GM21529 (cell line): Measurements from ENCODE around the gene SCIN.
"Not testable (repeated sequence)": the region's sequence is repeated elsewhere in the genome, so short reads cannot be mapped to it uniquely, and the experiment has no call there.

Source experiments
- ATAC-seq: cut with Tn5 transposase; IDR thresholded peaks from one replicate; pipeline ENCODE4 v1.9.1; 2021; ENCODE audit not compliant: unreplicated experiment

Gene SCIN

DNA sequence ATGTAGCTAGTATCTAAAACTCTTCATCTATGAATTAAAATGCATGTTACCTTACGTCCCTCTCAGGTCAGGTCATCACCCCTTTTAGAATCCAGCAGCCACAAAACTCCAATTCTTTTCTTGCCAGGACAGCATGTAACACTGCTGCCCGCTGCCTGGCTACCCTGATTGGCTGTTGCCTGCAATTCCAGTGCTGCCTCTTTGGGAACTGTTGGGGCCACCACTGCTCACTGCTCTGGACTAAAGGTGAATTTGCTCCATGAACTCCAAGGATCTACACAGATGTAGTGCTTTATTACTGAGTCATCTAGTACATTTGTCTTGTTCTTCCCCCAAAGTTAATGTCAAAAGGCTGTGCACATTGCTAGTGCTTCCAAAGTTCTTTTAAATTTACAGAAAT lies 40.4 kb downstream of the SCIN start:
- ATAC-seq = no peak

DNA sequence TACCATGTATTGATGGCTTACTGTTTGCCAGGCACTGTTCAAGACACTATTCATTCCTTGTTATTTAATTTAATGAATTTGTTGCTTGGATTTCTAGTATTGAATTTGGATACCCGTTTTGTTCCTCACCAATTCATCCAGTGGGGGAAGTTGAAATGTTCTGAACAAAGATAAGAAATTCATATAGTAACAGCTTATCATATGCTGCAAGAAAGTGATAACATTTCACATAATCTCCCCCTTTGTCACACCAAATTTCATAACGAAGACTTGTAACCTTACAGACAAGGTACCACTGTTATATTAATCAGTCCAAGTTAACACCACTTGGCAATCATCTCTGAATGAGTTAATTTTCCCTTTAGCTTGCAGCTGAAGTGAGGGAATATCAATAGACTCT lies 42.1 kb downstream of the SCIN start:
- no peak for ATAC-seq

DNA sequence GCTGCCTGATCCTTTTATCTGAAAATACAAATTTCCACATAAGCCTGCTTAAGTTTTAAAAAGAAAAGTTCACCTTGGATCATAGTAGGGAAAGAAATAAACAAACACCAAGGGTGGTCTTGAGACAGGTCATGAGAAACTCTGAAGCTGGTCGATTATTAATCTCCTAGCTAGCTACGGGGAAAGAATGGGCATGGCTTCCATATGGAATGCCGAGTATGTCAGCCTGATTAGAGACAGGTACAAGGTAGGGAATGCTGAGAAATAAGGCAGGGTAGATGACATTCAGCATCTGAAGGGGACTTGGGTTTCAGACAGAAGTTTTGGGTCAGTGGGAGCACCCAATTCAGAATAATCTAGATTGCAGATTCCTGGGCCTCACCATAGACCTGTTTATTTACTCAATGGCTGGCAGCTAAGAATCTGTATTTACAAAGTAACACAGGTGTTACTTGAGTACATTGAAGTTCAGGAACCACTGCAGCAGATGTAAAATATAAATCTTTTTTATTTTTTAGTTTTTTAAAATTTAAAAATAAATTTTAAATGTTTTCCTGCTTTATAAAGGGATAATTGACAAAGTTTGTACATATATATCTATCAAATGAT lies 49.0 kb downstream of the SCIN start:
- ATAC-seq = no peak

- no peak for ATAC-seq
Measured at GRCh38 chr7:12620371-12620770, 49.9 kb downstream of the SCIN start.

DNA sequence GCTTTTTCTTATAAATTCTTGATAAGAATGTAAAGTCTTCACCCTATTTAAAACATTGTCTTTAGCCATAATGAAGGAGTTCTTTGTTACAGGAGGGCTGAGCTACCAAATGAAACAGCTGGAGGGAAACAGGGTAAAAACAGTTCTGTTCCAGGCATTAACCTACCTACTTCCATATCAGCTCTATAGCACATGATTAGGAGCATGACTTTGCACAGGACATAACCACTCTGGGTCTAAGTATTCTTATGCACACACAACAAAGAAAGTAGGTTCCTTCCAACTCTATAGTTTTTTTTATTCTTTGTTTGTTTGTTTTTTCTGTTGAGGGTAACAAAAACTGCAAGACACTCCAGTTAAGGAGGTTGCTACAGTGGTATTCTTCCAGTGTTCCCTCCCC lies 52.7 kb downstream of the SCIN start:
- ATAC-seq = no peak

DNA sequence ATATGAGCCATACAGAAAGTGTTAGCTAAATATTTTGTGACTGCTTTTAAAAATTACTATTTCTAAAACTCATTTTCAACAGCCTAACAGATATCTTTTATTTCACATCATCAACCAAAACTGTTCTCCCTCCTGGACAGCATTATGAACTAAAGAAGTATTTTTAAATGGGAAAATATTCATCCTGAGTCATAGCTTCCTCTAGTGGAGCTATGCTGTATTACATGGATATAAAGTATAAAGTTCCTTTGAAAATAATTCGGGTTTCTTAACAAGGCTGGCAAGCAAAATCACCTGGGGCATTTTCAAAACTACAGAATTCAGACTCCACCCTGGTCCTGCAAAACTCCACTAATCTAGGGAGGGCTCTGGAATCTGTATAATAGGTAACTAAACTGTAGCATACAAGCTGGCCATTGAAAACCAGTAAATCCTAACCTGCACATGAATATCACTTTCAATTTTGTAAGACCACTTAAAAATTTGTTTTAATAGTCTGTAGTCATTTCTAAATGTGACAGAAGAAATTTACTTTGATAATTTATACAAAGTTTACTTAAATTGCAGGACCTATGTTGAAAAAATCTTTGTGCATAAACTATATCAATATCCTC lies 53.5 kb downstream of the SCIN start:
- peak; percentile 68 for ATAC-seq

- no peak for ATAC-seq
Measured at GRCh38 chr7:12625836-12626235, 55.3 kb downstream of the SCIN start.

DNA sequence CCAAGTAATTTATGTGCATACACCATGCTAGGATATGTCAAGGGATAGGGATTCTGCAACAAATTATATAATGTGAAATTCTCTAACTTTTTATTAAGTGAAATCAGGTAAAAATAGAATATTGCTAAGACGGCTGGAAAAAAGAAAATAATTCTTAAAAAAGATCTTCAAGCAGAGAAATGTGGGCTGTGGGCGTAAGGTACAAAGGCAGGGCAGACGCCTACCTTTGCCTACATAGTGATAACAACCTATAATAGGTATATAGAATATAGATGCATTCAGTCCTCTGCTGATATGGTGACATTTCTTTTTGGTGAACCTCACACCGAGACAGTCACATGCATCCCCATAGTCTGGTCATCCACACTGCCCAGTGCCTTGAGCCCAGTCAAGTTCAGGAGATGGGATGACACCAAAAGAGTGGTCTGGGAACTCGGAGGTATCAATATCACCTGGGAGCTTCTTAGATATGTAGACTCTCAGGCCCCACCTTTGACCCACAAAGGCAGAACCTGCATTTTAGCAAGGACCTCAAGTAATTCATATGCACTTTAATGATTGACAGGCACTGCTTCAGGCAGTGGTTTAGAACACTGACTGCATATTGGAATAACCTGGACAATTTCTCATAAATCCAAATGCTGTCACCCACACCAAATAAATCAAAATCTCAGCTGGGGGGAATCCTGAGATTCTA lies 59.4 kb downstream of the SCIN start:
- ATAC-seq = no peak

DNA sequence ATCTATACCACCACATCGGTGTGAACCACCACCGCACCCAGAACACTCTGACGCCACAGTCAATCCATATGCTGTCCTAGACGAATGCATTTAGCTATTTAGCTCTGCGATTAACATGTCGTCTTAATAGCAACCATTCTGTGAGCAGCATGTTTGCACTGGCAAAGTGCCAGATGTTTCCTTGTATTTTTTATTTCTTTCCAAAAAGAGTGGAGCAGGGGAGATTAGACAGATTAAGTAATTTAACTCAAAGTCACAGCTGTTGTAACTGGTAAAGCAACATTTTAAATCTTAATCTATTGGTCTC lies 59.9 kb downstream of the SCIN start:
- ATAC-seq = no peak

DNA sequence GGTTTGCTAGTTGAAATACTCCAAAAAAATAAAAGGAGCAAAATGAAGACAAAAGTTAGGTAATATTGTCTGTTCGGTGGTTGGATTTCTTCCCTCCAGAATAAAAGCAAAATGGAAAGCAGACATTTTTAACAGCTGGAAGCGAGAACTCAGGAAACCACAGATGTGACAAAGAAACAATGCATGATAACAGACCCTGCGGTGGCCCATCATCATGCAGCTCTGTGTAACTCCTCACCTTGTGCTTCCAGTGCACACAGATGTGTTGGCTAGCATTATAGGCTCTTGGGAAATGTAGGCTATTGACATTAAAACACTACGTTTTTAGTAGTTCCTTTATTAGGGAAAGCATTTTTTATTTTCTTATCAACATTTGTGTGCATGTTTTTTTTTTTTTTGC lies 63.1 kb downstream of the SCIN start:
- no peak for ATAC-seq

DNA sequence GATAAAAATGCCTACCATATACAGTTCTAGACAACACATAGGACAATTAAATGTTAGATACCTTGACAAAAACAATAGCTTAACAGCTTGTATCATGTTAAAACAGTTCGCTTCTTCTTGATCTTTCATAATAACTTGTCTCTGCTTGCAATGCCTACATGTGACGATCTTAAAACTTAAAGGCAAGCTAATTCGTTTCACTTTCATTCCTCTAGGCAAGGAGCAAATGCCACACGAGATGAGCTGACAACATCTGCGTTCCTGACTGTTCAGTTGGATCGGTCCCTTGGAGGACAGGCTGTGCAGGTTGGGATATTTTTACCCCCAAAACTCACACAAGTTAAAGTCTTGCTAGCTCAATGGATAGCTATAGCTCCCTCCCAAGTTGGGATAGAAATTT lies 65.3 kb downstream of the SCIN start:
- ATAC-seq = peak; percentile 77

DNA sequence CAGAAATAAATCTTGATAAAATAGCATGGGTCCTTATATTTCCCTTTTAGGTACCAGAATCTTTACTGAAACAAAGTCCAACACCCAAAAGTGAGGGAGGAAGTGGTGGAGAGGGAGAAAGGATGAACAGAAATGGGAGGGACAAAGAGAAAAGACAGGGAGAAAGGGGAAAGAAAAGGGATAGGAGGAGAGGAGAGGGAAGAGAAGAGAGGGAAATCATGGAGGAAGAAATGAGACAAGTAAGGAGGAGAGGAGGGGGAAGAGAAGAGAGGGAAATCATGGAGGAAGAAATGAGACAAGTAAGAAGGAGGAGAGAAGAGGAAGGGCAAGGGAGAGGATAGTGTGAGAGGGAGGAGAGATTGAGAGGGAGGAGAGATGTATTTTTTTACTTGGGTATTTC lies 66.8 kb downstream of the SCIN start:
- no peak for ATAC-seq

DNA sequence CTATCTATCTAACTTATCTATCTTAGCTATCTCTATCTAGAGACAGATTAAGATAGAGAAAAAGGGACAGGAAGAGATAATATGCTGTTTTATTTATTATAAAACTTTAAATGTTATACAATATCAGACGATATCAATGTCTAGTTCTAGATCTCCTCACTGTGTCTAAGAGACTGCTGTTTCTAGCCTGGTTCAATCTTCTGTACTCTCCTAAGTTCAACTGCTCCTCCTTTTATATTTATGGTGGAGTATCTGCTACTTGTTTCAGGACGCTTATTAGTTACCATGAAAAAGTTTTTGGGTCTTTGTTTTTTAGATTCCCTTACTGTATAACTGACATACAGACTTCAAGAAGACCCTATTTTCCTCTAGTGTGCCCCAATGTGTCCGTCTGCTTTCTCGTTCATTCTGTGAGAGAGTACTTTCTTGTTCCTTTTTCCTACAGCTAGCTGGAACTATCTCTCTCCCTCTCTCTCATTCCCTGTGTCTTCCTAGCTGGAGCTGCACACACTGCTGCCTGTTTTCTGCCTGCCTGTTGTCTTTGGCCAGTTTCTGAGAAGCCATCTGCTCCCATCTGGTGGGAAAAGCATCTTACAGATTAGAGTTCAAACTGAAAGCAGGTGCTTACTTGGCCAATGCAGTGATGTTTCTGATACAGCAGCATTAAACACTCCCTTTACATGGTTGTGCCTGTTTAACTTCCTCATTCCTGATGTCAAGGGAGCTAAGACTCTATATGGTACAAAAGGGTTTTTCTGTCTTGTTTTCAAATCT lies 67.5 kb downstream of the SCIN start:
- no peak for ATAC-seq

GRCh38 chr7:12638851-12639456 lies 68.4 kb downstream of the SCIN start:
- peak; percentile 34 for ATAC-seq

DNA sequence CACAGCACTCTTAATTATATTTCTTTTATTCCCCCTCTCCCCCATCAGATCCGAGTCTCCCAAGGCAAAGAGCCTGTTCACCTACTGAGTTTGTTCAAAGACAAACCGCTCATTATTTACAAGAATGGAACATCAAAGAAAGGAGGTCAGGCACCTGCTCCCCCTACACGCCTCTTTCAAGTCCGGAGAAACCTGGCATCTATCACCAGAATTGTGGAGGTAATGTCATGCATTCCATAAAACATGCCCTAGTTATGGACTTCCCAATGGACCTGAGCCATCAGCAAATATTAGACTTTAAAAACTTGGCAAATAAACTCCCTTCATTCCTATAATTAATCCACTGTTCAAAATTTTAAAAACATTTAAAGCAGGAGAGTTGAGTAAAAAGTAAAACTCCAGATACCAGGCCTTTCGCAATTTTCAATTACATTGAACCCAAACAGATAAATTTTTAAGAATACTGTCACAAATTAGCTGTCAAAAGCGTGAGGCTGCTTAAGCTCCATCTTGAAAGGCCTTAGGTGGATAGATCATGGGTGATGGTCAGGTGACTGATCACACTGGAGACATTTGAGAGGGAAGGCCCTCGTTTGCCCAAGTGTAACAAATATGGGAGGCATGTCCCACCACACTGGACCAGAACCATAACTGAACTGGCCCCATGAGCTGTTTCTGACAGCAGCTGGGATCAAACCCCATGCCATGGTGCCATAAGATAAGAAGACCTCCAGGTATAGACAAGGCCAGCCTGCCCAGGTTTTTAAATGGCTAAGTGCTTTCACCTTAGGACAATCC lies 70.0 kb downstream of the SCIN start:
- ATAC-seq = no peak

GRCh38 chr7:12641196-12641595 lies 70.7 kb downstream of the SCIN start:
- ATAC-seq = no peak

DNA sequence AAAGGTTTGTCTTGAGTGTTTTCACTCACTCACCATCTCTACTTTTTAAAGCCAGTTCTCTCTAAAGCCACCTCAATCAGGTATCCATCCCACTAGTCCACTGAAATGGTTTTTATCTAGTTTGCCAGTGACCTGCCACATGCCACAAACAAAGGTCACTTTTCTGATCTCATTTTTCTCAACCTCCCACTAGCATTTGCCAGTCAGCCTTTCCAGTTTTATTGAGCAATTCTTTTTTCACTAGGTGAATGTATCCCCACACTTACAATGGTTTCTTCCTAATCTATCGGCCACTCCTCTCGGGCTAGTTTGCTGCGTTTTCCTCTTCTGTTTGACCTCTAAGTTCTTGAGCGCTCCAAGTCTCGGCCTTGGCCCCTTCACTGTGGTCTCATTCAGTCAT lies 72.0 kb downstream of the SCIN start:
- no peak for ATAC-seq

DNA sequence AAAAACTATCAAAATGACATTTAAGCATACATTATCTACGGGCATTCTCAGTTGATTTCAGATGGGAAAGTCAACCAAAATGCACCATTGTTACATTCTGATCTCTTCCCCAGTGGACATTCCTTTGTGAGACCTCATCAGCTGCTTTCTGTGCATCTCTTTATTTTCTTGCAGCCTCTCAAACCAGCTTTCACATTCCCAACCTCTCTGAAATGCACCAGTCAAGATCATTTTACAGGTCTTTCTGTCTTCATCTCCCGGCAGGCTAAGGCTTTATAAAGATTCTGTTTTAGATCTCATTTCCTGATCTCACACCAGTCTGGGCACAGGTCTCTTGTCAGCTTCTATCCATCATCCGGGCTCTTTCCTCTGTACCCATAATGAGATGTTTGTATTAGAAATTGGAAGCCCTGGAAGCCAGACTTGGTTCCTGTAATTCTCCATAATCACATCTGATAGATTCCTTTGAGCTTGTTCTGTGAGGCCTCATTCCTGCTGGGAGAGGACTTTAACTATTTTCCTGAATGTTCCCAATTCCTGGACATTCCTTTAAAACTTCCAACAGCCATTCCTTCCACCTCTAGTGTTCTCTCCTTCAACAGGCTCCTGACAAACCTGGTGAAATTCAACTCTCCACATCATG lies 72.6 kb downstream of the SCIN start:
- ATAC-seq = no peak

DNA sequence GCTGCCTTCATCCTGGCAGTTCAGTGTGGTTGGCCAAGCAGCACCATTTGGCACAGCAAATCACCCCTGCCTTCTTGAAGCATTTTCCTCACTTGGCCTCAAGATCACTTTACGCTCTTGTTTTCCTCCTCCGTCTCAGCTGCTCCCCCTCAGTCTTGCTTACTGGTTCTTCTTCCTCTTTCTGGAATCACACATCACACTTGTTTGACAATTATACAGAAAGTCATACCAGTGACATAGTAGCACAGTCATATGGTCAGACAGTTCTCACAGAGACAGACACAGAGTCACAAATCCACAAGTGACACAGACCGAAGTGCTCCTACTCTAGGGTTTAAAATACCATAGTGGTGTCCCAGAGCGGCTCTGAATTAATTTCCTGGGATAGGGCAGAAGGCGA lies 73.1 kb downstream of the SCIN start:
- ATAC-seq = no peak

DNA sequence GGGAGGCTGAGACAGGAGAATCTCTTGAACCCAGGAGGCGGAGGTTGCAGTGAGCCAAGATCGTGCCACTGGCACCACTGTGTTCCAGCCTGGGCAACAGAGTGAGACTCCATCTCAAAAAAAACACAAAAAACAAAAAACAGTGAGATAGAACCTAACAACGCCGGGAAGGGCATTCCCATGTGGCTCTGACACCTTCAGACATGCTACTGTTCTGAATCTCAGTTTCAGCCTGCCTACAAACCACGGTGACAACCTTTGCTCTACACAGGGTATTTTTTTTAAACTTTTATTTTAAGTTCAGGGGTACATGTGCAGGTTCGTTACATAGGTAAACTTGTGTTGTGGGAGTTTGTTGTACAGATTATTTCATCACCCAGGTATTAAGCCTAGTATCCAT lies 74.7 kb downstream of the SCIN start:
- not testable (repeated sequence) for ATAC-seq
